GM19468 (cell line): ENCODE measurements around the gene ASAP2.
A peak's percentile ranks its signal among the peaks of the same experiment; 100 is the strongest.

Experiments
- ATAC-seq: cut with Tn5 transposase; IDR thresholded peaks from one replicate; pipeline ENCODE4 v1.9.1; 2021; ENCODE audit warnings: mild to moderate bottlenecking, moderate library complexity, moderate number of reproducible peaks; ENCODE audit not compliant: unreplicated experiment; ENCODE audit errors: extremely low read depth

Gene ASAP2

GRCh38 chr2:9205963-9206948 lies at the start of gene ASAP2:
Gene ASAP2, plus strand, starts transcription at chr2:9206812. Its CDS starts 293 bp downstream, at chr2:9207105.
- ATAC-seq = peak; percentile 28

GRCh38 chr2:9158786-9159779 lies 47.5 kb upstream of the ASAP2 start:
- no peak for ATAC-seq

DNA sequence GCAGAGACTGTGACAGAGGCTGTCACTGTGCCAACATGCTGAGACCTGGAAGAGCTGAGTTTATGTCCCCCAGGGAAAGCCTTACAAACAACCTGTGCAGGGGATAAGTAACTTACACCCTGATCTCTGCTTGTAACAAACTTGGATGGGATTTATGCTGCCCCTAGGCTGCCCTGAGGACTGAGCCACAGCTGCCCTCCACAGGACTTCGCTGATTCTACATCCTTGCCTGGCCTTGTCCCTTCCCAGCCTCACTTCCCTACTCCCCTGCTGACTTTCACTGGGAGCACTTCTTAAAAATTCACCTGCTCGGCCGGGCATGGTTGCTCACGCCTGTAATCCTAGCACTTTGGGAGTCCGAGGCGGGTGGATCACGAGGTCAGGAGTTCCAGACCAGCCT lies 45.9 kb upstream of the ASAP2 start:
- ATAC-seq = no peak

DNA sequence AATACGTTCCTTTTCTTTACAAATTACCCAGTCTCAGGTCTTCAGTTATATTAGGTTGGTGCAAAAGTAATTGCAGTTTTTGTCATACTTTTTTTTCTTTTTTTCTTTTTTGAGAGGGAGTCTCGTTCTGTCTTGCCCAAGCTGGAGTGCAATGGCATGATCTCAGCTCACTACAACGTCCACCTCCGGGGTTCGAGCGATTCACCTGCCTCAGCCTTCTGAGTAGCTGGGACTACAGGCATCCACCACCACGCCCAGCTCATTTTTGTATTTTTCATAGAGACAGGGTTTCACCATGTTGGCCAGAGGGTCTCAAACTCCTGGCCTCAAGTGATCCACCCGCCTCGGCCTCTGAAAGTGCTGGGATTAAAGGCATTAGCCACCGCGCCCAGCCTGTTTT lies 43.8 kb upstream of the ASAP2 start:
- no peak for ATAC-seq

DNA sequence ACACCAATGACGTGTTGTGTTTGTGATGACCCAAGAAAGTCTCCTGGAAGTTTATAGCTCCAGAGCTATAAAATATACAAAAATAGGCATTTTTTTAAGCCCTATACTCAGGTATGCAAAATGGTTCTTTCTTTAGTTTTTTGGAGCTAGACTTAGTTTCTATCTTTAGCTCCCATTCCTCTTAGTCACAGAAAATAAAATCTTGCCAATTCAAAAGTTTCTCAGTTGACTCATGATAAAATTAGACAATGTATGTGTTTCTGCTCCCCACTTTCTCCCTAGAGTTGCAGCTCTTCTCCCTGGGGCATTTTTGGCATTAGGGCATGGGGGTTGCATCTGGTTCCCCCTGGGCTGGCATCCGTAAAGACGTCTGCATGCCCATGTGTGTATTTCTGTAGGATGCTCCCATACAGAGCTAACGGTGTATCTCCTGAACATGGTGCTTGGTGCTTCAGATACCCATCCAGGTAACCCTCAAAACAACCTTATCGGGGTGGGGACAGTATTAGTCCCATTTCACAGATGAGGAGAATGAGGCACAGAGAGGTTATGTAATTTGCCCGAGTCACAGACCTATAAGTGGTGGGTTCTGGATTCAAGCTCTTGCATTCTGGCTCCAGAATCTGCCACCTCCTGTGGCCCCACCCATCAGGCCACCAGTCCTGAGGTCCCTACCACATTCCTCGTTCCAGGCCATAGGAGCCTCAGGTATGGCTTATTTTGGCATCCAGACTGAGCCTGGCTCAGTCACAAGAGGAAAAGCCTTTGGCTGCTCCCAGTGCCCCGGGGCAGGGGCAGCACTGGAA lies 43.1 kb upstream of the ASAP2 start:
- no peak for ATAC-seq

- no peak for ATAC-seq
These were observed 42.5 kb upstream of the ASAP2 start for GRCh38 chr2:9164112-9164608.

DNA sequence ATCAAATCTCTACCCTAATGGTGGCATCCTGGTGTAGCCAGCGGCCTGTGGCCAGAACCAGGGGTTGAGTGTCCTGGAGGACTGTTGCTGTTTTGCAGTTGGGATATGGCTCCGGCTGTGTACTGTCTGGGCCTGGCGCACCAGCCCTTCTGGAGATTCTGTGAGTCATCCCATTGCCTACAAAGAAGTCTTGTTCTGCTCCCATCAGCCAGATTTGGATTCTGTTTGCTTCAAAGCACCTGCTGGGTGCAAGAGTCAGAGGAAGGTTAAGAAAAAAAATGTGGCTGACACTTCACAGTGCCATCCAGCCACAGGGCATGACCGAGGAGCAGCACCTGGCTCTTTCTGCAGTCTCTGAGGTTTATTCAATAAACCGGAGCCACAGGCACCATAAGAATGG lies 41.0 kb upstream of the ASAP2 start:
- no peak for ATAC-seq

- no peak for ATAC-seq
These were observed 39.8 kb upstream of the ASAP2 start for GRCh38 chr2:9166579-9167377.

DNA sequence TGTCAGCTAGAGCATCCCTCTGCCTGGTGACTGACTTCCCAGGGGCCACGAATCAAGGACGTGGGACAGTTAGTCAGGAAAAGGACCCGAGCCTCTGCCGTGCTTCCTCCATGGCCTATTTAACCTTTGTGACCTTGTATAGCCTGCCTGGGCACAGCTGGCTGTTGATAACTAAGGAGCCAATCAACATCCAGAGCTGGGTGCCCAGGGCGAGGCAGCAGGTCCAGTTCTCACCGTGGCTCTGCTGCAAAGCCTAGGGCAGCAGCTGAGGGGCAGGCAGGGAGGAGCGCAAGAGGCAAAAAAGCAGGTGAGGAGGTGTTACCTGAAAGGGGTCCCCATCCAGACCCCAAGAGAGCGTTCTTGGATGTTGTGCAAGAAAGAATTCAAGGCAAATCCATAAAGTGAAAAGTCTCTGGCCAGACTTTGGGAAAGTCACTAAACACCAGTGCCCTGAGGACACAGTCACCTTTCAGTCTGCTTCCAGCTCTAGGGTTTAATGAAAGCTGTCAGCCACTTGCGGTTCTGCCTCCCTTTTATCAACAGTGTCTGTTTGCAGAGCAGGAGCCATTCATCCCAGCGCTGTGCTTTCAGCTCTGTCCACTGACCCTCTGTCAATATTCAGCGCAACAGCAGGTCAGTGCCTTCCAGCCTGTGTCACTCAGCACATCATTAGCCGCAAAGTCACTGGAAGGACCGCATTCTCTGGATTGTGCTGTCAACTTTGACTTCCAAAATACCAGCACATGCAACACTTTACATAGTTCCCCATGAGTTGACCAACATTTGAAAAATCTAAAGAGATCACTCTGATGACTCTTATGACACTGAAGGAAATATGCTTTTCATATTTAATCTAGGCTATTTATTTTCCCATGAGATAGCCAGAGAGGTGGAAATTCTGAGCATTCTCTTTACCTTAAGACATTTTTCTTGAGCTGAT lies 38.6 kb upstream of the ASAP2 start:
- ATAC-seq = no peak

DNA sequence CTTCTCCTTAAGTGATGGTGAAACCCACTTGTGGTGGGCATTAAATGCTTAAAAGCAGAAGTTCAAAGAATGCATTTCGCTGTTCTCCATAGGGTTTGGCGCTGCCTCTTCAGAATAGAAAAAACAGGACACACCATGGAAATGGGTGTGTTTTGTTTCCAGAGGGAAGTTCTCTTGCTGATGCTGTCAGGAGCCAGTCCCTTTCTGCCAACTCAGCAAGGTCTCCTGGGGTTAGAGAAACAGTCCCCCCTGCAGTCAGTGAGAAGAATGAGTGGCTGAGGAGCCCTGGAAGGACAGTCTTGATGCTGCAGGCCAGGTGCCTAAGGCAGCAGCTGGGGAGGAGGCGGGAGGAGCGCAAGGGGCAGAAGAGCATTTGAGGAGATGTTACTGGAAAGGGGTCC lies 37.8 kb upstream of the ASAP2 start:
- no peak for ATAC-seq

DNA sequence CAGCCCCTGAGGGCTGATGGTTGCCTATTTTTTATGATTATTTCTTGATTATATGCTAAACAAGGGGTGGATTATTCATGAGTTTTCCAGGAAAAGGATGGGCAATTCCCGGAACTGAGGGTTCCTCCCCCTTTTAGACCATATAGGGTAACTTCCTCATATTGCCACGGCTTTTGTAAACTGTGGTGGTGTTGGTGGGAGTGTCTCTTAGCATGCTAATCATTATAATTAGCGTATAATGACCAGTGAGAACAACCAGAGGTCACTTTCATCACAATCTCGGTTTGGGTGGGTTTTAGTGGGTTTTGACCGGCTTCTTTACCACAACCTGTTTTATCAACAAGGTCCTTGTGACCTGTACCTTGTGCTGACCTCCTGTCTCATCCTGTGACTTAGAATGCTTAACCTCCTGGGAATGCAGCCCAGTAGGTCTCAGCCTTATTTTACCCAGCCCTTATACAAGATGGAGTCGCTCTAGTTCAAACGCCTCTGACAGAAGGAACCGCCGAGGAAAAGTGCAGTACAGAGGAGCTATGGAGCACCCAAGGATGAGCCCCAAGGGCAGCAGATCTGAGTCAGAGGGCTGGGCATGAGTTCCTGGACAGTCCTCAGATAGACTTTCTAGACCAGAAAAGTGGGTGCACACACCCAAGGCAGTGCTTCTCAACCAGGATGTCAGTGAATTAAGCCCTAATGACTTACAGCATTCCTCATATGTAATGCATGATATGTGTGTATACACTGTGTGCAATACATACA lies 37.1 kb upstream of the ASAP2 start:
- no peak for ATAC-seq

GRCh38 chr2:9170458-9171130 lies 36.0 kb upstream of the ASAP2 start:
- ATAC-seq = no peak

DNA sequence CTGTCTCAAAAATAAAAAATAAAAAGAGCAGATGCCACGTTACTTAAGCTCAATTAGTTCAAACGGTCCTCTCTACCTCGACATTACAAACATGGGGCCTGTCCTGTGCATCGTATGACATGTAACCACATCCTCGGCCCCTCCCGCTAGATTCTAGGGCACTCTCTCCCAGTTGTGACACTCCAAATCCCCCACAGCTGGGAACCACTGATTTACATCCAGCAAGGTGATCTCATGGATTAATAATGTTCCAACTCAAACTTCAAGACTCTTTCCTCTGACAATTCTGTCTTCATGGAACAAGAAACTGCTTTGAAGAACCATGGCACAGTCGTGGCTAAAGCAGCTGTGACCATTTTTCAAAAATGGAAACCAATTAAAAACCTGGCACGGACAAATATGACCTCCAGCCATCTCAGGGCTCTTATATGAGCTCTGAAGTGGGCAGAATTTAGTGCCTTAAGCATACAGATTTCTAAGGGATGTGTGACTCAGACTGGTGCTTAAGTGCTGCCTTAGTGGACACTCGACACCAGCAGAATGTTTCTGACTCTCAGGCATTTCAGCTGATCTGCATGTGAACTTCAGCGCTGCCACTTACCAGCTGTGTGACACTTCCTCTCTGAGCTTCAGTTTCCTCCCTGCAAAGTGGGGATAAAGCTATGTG lies 31.7 kb upstream of the ASAP2 start:
- ATAC-seq = no peak

DNA sequence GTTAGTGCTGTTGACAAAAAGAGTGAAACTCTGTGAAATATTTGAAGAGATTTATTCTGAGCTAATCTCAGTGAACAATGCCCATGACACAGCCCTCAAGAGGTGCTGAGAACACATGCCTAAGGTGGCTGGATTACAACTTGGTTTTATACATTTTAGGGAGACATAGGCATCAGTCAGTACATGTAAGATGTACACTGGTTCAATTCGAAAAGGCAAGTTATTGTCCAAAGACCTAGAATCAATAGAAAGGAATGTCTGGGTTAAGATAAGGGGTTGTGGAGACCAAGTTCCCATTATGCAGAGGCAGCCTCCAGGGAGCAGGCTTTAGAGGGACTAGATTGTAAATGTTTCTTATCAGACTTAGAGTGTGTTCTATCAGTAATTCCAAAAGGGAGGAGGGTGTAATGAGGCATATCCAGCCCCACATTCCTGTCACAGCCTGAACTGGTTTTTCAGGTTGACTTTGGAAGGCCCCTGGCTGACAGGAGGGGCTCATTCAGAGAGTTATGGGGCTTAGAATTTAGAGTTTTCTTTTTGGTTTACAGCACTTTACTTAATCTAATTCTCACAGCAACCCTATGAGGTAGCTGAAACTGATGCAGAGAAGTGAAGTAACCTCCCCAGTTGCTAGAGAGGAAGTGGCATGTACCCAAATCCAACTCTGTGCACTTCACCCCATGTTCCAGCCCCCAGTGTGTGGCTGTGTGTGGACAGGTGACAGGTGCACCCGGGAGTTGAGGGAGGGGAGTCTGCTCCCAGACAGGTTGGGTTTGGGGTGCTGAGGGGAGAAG lies 28.3 kb upstream of the ASAP2 start:
- no peak for ATAC-seq

GRCh38 chr2:9178904-9179571 lies 27.6 kb upstream of the ASAP2 start:
- no peak for ATAC-seq
